GM12878 (cell line): Measurements from ENCODE around the gene GJA4. TPM values are rescaled to one million over a fixed set of nuclear protein-coding genes. Genes with fewer than 3 reads are reported as not detected.
"Not testable (repeated sequence)": the region's sequence is repeated elsewhere in the genome, so short reads cannot be mapped to it uniquely, and the experiment has no call there.

Experiments
- ATAC-seq: fragments of 200-7000 bp; cut with Tn5 transposase; 3 replicates; pipeline ENCODE4 v1.9.1; 2020; ENCODE audit warnings: mild to moderate bottlenecking, moderate library complexity
- BruUV-seq: library from RNA; stranded (reverse); fragments of 400-500 nt; replicated peaks from 2 replicates; lab custom pipeline; 2021; lab: Mats Ljungman, UMichigan
- CTCF ChIA-PET: fragments of 300-600 bp; sonication (Branson Sonifier 250); formaldehyde crosslinking; extraction: SDS; loops from one replicate; lab custom pipeline; 2021; ENCODE audit warnings: inconsistent platforms; lab: Yijun Ruan, JAX
- POLR2A ChIA-PET: fragments of 350-600 bp; formaldehyde crosslinking; extraction: SDS; loops from one replicate; lab custom pipeline; 2021; ENCODE audit warnings: inconsistent platforms; lab: Charles Lee
- RAD21 ChIA-PET: fragments of 300-600 bp; sonication (Branson Sonifier 250); formaldehyde crosslinking; loops from one replicate; lab custom pipeline; 2023; ENCODE audit warnings: antibody characterized with exemption; ENCODE audit not compliant: unreplicated experiment; lab: Charles Lee
- SMC1A ChIA-PET: fragments of 300-600 bp; sonication (Branson Sonifier 250); formaldehyde crosslinking; loops from one replicate; lab custom pipeline; 2023; ENCODE audit not compliant: unreplicated experiment, uncharacterized antibody; lab: Charles Lee
- DNase-seq: peaks from one replicate; pipeline ENCODE4 v3.0.0-alpha.2; 2011; ENCODE audit warnings: low read depth, low spot score
- FAIRE-seq: peaks from 3 replicates; lab custom pipeline; 2011; peaks lifted over from hg19 to GRCh38; lab: Jason Lieb, UNC
- H2AFZ ChIP-seq: 2 replicates; pipeline ENCODE4 v1.6.0; 2011; ENCODE audit warnings: low read depth, low read length, control low read depth; ENCODE audit not compliant: control insufficient read depth
- H3K27ac ChIP-seq: 2 replicates; pipeline ENCODE4 v1.5.1; 2011; ENCODE audit warnings: control low read depth; ENCODE audit not compliant: control insufficient read depth, insufficient read depth
- H3K27me3 ChIP-seq, 2 experiments: replicated peaks in 1 of 2; 2 replicates each; pipeline versions ENCODE4 v1.6.0 to v1.6.1; 2011; ENCODE audit warnings: low read length in 1 of 2; ENCODE audit not compliant: control insufficient read depth in 2 of 2, insufficient read depth in 2 of 2
- H3K36me3 ChIP-seq, 2 experiments: 2 replicates each; pipeline ENCODE4 v1.5.1; 2011; ENCODE audit warnings: low read length in 1 of 2; ENCODE audit not compliant: control insufficient read depth in 2 of 2, insufficient read depth in 2 of 2
- H3K4me1 ChIP-seq: 2 replicates; pipeline ENCODE4 v1.6.1; 2011; ENCODE audit warnings: mild to moderate bottlenecking, low read length, moderate library complexity, mixed read lengths; ENCODE audit not compliant: control insufficient read depth, insufficient read depth
- H3K4me2 ChIP-seq: 2 replicates; pipeline ENCODE4 v1.6.0; 2011; ENCODE audit warnings: control low read depth; ENCODE audit not compliant: control insufficient read depth, insufficient read depth
- H3K4me3 ChIP-seq: fragments of 200-600 bp; sonication (generic); 2 replicates; pipeline ENCODE4 v1.5.1; 2016
- H3K79me2 ChIP-seq: 2 replicates; pipeline ENCODE4 v1.6.0; 2011; ENCODE audit warnings: low read length; ENCODE audit not compliant: control insufficient read depth, insufficient read depth
- H3K9ac ChIP-seq: 2 replicates; pipeline ENCODE4 v1.8.0; 2011; ENCODE audit warnings: low read length, control low read depth, mixed read lengths; ENCODE audit not compliant: control insufficient read depth, insufficient read depth
- H3K9me3 ChIP-seq: replicated peaks from 3 replicates; pipeline ENCODE4 v1.5.1; 2011; ENCODE audit warnings: mild to moderate bottlenecking, low read length; ENCODE audit not compliant: control insufficient read depth, insufficient read depth
- H4K20me1 ChIP-seq: 2 replicates; pipeline ENCODE4 v1.6.0; 2011; ENCODE audit not compliant: control insufficient read depth, insufficient read depth
- CEBPB ChIP-seq, 2 experiments: fragments of 150-350 bp in 1 of 2; IDR thresholded peaks; 2 replicates each; pipeline ENCODE4 v1.6.1; 2012 to 2014; ENCODE audit warnings: low read depth in 2 of 2, low read length in 2 of 2, borderline replicate concordance in 1 of 2, inconsistent platforms in 1 of 2
- CHD2 ChIP-seq: IDR thresholded peaks from 2 replicates; pipeline ENCODE4 v1.6.1; 2011; ENCODE audit warnings: low read depth, low read length, improper control_type of control experiment, borderline replicate concordance
- CREM ChIP-seq: IDR thresholded peaks from 2 replicates; pipeline ENCODE4 v1.6.1; 2014; ENCODE audit warnings: antibody characterized with exemption, low read depth
- GATAD2B ChIP-seq: fragments of 450-650 bp; conservative IDR thresholded peaks from 2 replicates; pipeline ENCODE4 v1.6.1; 2017; ENCODE audit warnings: low read depth, mild to moderate bottlenecking, moderate library complexity
- HDAC6 ChIP-seq: fragments of 200-600 bp; sonication (generic); IDR thresholded peaks from one replicate; pipeline ENCODE4 v1.8.0; 2017; ENCODE audit warnings: antibody characterized with exemption; ENCODE audit not compliant: unreplicated experiment
- KLF5 ChIP-seq: fragments of 450-650 bp; IDR thresholded peaks from 2 replicates; pipeline ENCODE4 v1.6.1; 2014; ENCODE audit warnings: mild to moderate bottlenecking; ENCODE audit not compliant: partially characterized antibody
- POLR2A ChIP-seq: IDR thresholded peaks from 2 replicates; pipeline ENCODE4 v1.6.1; 2011; ENCODE audit warnings: low read depth, mild to moderate bottlenecking, low read length
- STAT1 ChIP-seq: fragments of 450-650 bp; conservative IDR thresholded peaks from 2 replicates; pipeline ENCODE4 v1.6.1; 2014; ENCODE audit warnings: antibody characterized with exemption, mild to moderate bottlenecking
- SUZ12 ChIP-seq: fragments of 200-600 bp; sonication (generic); IDR thresholded peaks from one replicate; pipeline ENCODE4 v1.6.1; 2018; ENCODE audit warnings: antibody characterized with exemption, mild to moderate bottlenecking; ENCODE audit not compliant: unreplicated experiment
- USF2 ChIP-seq: IDR thresholded peaks from 2 replicates; pipeline ENCODE4 v1.6.1; 2011; ENCODE audit warnings: low read depth, low read length, improper control_type of control experiment, borderline replicate concordance
- YBX1 ChIP-seq: fragments of 450-650 bp; IDR thresholded peaks from 2 replicates; pipeline ENCODE4 v1.6.1; 2016; ENCODE audit warnings: antibody characterized with exemption
- ZBTB40 ChIP-seq: fragments of 450-650 bp; IDR thresholded peaks from 2 replicates; pipeline ENCODE4 v1.6.1; 2016; ENCODE audit warnings: mild to moderate bottlenecking, moderate library complexity, borderline replicate concordance
- WGBS: methylation state at CpG from one replicate; pipeline ENCODE4 v1.1.6; 2016; ENCODE audit warnings: low lambda C conversion rate; ENCODE audit not compliant: insufficient replicate concordance, insufficient coverage; ENCODE audit errors: missing lambda C conversion rate; 5-methylcytosine and 5-hydroxymethylcytosine counted together
- in situ Hi-C: fragments of 300-500 bp; cut with MboI; formaldehyde crosslinking; loops from 9 replicates; pipeline ENCODE4 v1.14.3; 2018; ENCODE audit warnings: mixed read lengths
- intact Hi-C: fragments of 100-400 bp; cut with micrococcal nuclease; formaldehyde crosslinking; loops from one replicate; pipeline ENCODE4 v1.14.2; 2022; ENCODE audit not compliant: unreplicated experiment
- polyA plus RNA-seq, 11 experiments: library from polyadenylated mRNA; depleted of rRNA in 4 of 11; unstranded in 6 of 11; stranded (reverse) in 5 of 11; fragments of >200 nt; fragmentation: Nextera tagmentation in 4 of 11; fragmentation: Illumina TruSeq in 1 of 11; extraction: Ambion mirVana in 4 of 11; extraction: Trizol in 1 of 11; gene quantifications; 1 replicate in 1 of 11; 2 replicates in 10 of 11; pipeline versions ENCODE4 v1.2.1 to v1.2.3, GENCODE V29; 2011 to 2016; ENCODE audit warnings: inconsistent platforms in 2 of 11, missing spikeins in 2 of 11, low read depth in 1 of 11
- total RNA-seq, 4 experiments: library from RNA; depleted of rRNA in 3 of 4; stranded (reverse); fragments of >200 nt in 3 of 4; fragmentation: Illumina TruSeq in 1 of 4; extraction: Trizol in 1 of 4; gene quantifications; 2 replicates each; pipeline versions ENCODE4 v1.2.1 to v1.2.3, GENCODE V29; 2013 to 2021

Gene GJA4
- total and polyA plus RNA-seq, 10 of the 15 experiments (the other 5 are each of a cell fraction or from before 2014, with no cell fraction given): 0.09 to 0.18 TPM; not detected in 8

GRCh38 chr1:34808051-34808810 is 15.4 kb downstream of the GJA4 start:
- Histone ChIP-seq H3K36me3 (no peaks in the 10 kb centered on the region), H3K4me1 (no peaks in the 10 kb centered on the region), H3K9me3 (no peaks in the 10 kb centered on the region), H3K4me2 (no peak overlapping the region), H4K20me1 (no peaks in the 10 kb centered on the region), H3K79me2 (no peaks in the 10 kb centered on the region), H3K9ac (no peak overlapping the region), H3K27ac (no peak overlapping the region), H2AFZ (no peak overlapping the region), H3K4me3 (no peak overlapping the region), H3K27me3 (no peaks in the 10 kb centered on the region)
- intact Hi-C loops: no loop called here
- RAD21 ChIA-PET: no interaction called here
- CTCF ChIA-PET: no interaction called here
- no peak for DNase-seq
- FAIRE-seq: no peak
- BruUV-seq: no TSS peak
- 48% methylated on average over 9 of the region's 9 CpGs for WGBS
- no peak for ATAC-seq
- SMC1A ChIA-PET: no interaction called here
- TF ChIP-seq STAT1 (no peak), SUZ12 (no peak), HDAC6 (no peak), POLR2A (no peak), CHD2 (no peak), ZBTB40 (no peak), KLF5 (no peak), YBX1 (no peak), CEBPB (IDR thresholded peaks at IDR 0.05; ENCODE audit: borderline replicate concordance in 1 of 2, low read depth in 2 of 2, low read length in 2 of 2) (no peak), USF2 (no peak), GATAD2B (no peak), CREM (no peak)
- POLR2A ChIA-PET: no interaction called here
- in situ Hi-C loops: no loop called here

DNA sequence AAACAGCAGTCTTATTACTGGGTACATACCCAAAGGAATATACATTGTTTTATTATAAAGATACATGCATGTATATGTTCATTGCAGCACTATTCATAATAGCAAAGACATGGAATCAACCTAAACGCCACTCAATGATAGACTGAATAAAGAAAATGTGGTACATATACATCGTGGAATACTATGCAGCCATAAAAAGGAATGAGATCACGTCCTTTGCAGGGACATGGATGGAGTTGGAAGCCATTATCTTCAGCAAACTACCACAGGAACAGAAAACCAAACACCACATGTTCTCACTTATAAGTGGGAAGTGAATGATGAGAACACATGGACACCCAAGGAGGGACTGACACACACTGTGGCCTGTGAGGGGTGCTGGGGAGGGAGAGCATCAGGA is 18.0 kb downstream of the GJA4 start:
- FAIRE-seq, H3K4me2 ChIP-seq, BruUV-seq, H3K4me1 ChIP-seq, in situ Hi-C loops, H3K4me3 ChIP-seq, H3K9me3 ChIP-seq, ATAC-seq, SMC1A ChIA-PET, H3K9ac ChIP-seq, H4K20me1 ChIP-seq, POLR2A ChIA-PET, intact Hi-C loops, H3K79me2 ChIP-seq, H3K27me3 ChIP-seq, H2AFZ ChIP-seq, RAD21 ChIA-PET, H3K36me3 ChIP-seq, DNase-seq, H3K27ac ChIP-seq: not testable (repeated sequence)
- CTCF ChIA-PET: interaction anchor here (0.6 to 0.9 kb wide), 2 partner anchors 42 to 1497 kb away, joined by 3 read pairs; no protein-coding TSS in a partner anchor
- 38% methylated on average over 3 of the region's 3 CpGs for WGBS
